Measurements from ENCODE around the gene KIAA1958. TPM values are rescaled to one million over a fixed set of nuclear protein-coding genes. Genes with fewer than 3 reads are reported as not detected.

The KIAA1958 gene
- total RNA-seq, 1 experiment from 2014 or later = 18.5 TPM

DNA sequence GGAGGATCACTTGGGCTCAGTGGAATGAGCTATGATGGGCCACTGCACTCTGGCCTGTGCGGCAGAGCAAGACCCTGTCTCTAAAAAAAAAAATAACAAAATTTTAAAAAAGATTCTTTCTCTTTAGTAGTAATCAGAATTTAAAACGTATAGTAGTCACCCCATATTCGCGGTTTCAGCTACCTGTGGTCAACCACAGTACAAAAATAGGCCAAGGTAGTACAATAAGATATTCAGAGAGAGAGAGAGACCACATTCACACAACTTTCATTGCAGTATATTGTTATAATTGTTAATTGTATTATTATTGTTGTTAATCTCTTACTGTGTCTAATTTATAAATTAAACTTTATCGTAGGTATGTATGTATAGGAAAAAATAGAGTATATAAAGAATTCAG, 212.6 kb downstream of the KIAA1958 start:
- Histone ChIP-seq H4K20me1 (ENCODE audit: insufficient read depth) (0 out of 2 replicates have a peak, but pooled peaks cover 4% of the 10 kb centered on the region), H3K79me2 (ENCODE audit: insufficient read depth, low read length) (peaks cover 25% of the 10 kb centered on the region), H3K4me2 (ENCODE audit: low read length) (no peak overlapping the region), H2AFZ (ENCODE audit: low read depth, low read length, poor library complexity, severe bottlenecking) (no peak overlapping the region), H3K4me3 (replicated peaks in 1 of 2; ENCODE audit: low read depth in 1 of 2, low read length in 2 of 2) (no peak overlapping the region), H3K9me2 (ENCODE audit: insufficient read depth) (no peaks in the 10 kb centered on the region), H3K9ac (ENCODE audit: low read length) (no peak overlapping the region), H3K4me1 (ENCODE audit: control insufficient read depth in 1 of 2, insufficient read depth in 2 of 2, low read length in 2 of 2) (no peaks in the 10 kb centered on the region), H3K9me3 (ENCODE audit: control insufficient read depth in 1 of 2, insufficient read depth in 1 of 2, low read depth in 1 of 2, low read length in 2 of 2) (no peaks in the 10 kb centered on the region), H3K27me3 (ENCODE audit: insufficient read depth, low read length) (no peaks in the 10 kb centered on the region), H3K36me3 (ENCODE audit: control insufficient read depth in 1 of 2, insufficient read depth in 2 of 2, low read length in 2 of 2) (peaks cover 0 to 5% of the 10 kb centered on the region in 2 experiments; a peak in 1 of 4 replicates), H3K27ac (ENCODE audit: low read depth, low read length) (no peak overlapping the region)
- no peak for TF ChIP-seq MAX (IDR thresholded peaks at IDR 0.05)
- no peak for TF ChIP-seq ZNF274 (IDR thresholded peaks at IDR 0.05; ENCODE audit: low read depth, low read length)
- no peak for TF ChIP-seq CBX3 (IDR thresholded peaks at IDR 0.05; ENCODE audit: low read depth)
- no peak for TF ChIP-seq EZH2phosphoT487 (IDR thresholded peaks at IDR 0.05; ENCODE audit: borderline replicate concordance)
- TF ChIP-seq REST (IDR thresholded peaks at IDR 0.05; ENCODE audit: low read depth) = no peak
- TF ChIP-seq SRF (IDR thresholded peaks at IDR 0.05; ENCODE audit: low read depth) = no peak
- TF ChIP-seq SP1 (IDR thresholded peaks at IDR 0.05; ENCODE audit: low read depth) = no peak
- TF ChIP-seq ELF1 (IDR thresholded peaks at IDR 0.05; ENCODE audit: borderline replicate concordance, low read depth) = no peak
- TF ChIP-seq, protein P1, sequence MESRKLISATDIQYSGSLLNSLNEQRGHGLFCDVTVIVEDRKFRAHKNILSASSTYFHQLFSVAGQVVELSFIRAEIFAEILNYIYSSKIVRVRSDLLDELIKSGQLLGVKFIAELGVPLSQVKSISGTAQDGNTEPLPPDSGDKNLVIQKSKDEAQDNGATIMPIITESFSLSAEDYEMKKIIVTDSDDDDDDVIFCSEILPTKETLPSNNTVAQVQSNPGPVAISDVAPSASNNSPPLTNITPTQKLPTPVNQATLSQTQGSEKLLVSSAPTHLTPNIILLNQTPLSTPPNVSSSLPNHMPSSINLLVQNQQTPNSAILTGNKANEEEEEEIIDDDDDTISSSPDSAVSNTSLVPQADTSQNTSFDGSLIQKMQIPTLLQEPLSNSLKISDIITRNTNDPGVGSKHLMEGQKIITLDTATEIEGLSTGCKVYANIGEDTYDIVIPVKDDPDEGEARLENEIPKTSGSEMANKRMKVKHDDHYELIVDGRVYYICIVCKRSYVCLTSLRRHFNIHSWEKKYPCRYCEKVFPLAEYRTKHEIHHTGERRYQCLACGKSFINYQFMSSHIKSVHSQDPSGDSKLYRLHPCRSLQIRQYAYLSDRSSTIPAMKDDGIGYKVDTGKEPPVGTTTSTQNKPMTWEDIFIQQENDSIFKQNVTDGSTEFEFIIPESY (IDR thresholded peaks at IDR 0.05; ENCODE audit: extremely low read depth, insufficient replicate concordance, low read length) = no peak
- TF ChIP-seq EGR1 (IDR thresholded peaks at IDR 0.05; ENCODE audit: low read depth) = no peak
- TF ChIP-seq TCF7L2 (IDR thresholded peaks at IDR 0.05; ENCODE audit: borderline replicate concordance, extremely low read depth, insufficient read depth, insufficient read length) = no peak
- TF ChIP-seq CEBPB (IDR thresholded peaks at IDR 0.05; ENCODE audit: low read depth) = no peak
- no peak for TF ChIP-seq RAD21 (IDR thresholded peaks at IDR 0.05; ENCODE audit: low read depth)
- no peak for TF ChIP-seq FOSL1 (IDR thresholded peaks at IDR 0.05; ENCODE audit: low read depth)
- no peak for TF ChIP-seq POLR2A (IDR thresholded peaks at IDR 0.05; ENCODE audit: borderline replicate concordance, extremely low read depth, insufficient read depth, insufficient read length)
- TF ChIP-seq ZFX (IDR thresholded peaks at IDR 0.05) = no peak
- CTCF ChIA-PET = no interaction called here
- intact Hi-C loops (cut with micrococcal nuclease) = no loop called here
- POLR2A ChIA-PET = no interaction called here
- RAD21 ChIA-PET (ENCODE audit: low non-redundant PET in 1 of 2, low total read pairs in 2 of 2, uncharacterized antibody in 2 of 2, unreplicated experiment in 2 of 2) = no interaction called here
- DNase-seq (ENCODE audit: low read depth, low spot score) (no peak), ATAC-seq (no peak)
- no TSS peak for BruUV-seq (replicated peaks)

Measured in HCT116 (cell line).